MCF 10A (cell line): Measurements from ENCODE around the gene NFRKB. TPM values are rescaled to one million over a fixed set of nuclear protein-coding genes. Genes with fewer than 3 reads are reported as not detected.

ENCODE experiments used
- BruUV-seq: library from RNA; stranded (reverse); fragments of 400-500 nt; replicated peaks from 2 replicates; lab custom pipeline; 2021; lab: Mats Ljungman, UMichigan
- CTCF ChIA-PET: fragments of 300-600 bp; sonication (Branson Sonifier 250); formaldehyde crosslinking; extraction: SDS; loops from one replicate; lab custom pipeline; 2021; ENCODE audit warnings: antibody characterized with exemption, inconsistent platforms; lab: Yijun Ruan, JAX
- POLR2A ChIA-PET: fragments of 300-600, 350-650 bp; sonication (Branson Sonifier 250); formaldehyde crosslinking; extraction: SDS; loops from one replicate; lab custom pipeline; 2020; ENCODE audit warnings: antibody characterized with exemption, inconsistent platforms; lab: Yijun Ruan, JAX
- DNase-seq: peaks from one replicate; pipeline ENCODE4 v3.0.0-alpha.2; 2018; ENCODE audit not compliant: unreplicated experiment
- H3K27ac Mint-ChIP-seq: one replicate; pipeline ENCODE4 v1.8.0; 2022; ENCODE audit warnings: mild to moderate bottlenecking, low read depth, mixed read lengths; ENCODE audit not compliant: unreplicated experiment
- H3K27me3 Mint-ChIP-seq: one replicate; pipeline ENCODE4 v1.8.0; 2022; ENCODE audit warnings: mixed read lengths; ENCODE audit not compliant: insufficient read depth, unreplicated experiment
- H3K36me3 Mint-ChIP-seq: one replicate; pipeline ENCODE4 v1.8.0; 2022; ENCODE audit warnings: mild to moderate bottlenecking, moderate library complexity, mixed read lengths; ENCODE audit not compliant: insufficient read depth, unreplicated experiment
- H3K4me1 Mint-ChIP-seq: one replicate; pipeline ENCODE4 v1.8.0; 2022; ENCODE audit warnings: mixed read lengths; ENCODE audit not compliant: insufficient read depth, unreplicated experiment
- H3K4me3 Mint-ChIP-seq: one replicate; pipeline ENCODE4 v1.8.0; 2022; ENCODE audit warnings: mild to moderate bottlenecking, moderate library complexity, mixed read lengths; ENCODE audit not compliant: unreplicated experiment
- H3K9me3 Mint-ChIP-seq: one replicate; pipeline ENCODE4 v1.8.0; 2022; ENCODE audit warnings: mixed read lengths; ENCODE audit not compliant: unreplicated experiment
- CTCF ChIP-seq: fragments of 200-600 bp; IDR thresholded peaks from one replicate; pipeline ENCODE4 v1.8.0; 2022; ENCODE audit warnings: antibody characterized with exemption, mild to moderate bottlenecking; ENCODE audit not compliant: unreplicated experiment
- intact Hi-C: fragments of 100-400 bp; cut with micrococcal nuclease; formaldehyde crosslinking; loops from 2 replicates; pipeline ENCODE4 v1.14.1; 2022
- total RNA-seq: library from RNA; stranded (reverse); gene quantifications from 2 replicates; pipeline ENCODE4 v1.2.3, GENCODE V29; 2022

Gene NFRKB
- total RNA-seq, 1 experiment from 2014 or later: 34.0 TPM

- H3K36me3 Mint-ChIP-seq: peaks cover 16% of the 10 kb centered on the region
- intact Hi-C loops: no loop called here
- no peaks in the 10 kb centered on the region for H3K27me3 Mint-ChIP-seq
- no peak for DNase-seq
- no peaks in the 10 kb centered on the region for H3K9me3 Mint-ChIP-seq
- no peak for TF ChIP-seq CTCF
- ChIA-PET CTCF (interaction anchor here (1.0 to 1.9 kb wide), 3 partner anchors 50 to 192 kb away, joined by 3 to 8 read pairs (median 4); no protein-coding TSS in a partner anchor), POLR2A (interaction anchor here (0.7 kb wide), 1 partner anchor 983 kb away, joined by 3 read pairs; no protein-coding TSS in a partner anchor)
- H3K4me1 Mint-ChIP-seq: no peaks in the 10 kb centered on the region
- no peak overlapping the region for H3K4me3 Mint-ChIP-seq
- H3K27ac Mint-ChIP-seq: no peak overlapping the region
- no TSS peak for BruUV-seq
Measured at GRCh38 chr11:129939510-129939909, 44.1 kb upstream of the NFRKB start.

GRCh38 chr11:129938764-129939163 lies 43.4 kb upstream of the NFRKB start:
- Mint-ChIP-seq H3K9me3 (no peaks in the 10 kb centered on the region), H3K4me3 (no peak overlapping the region), H3K4me1 (no peaks in the 10 kb centered on the region), H3K27me3 (no peaks in the 10 kb centered on the region), H3K36me3 (peaks cover 11% of the 10 kb centered on the region), H3K27ac (peak overlapping the region; percentile 6)
- ChIA-PET POLR2A (no interaction called here), CTCF (interaction anchor here (1.9 kb wide), 1 partner anchor 193 kb away, joined by 8 read pairs; no protein-coding TSS in a partner anchor)
- intact Hi-C loops: no loop called here
- DNase-seq: no peak
- no peak for TF ChIP-seq CTCF
- BruUV-seq: no TSS peak

GRCh38 chr11:129937592-129938238 lies 42.3 kb upstream of the NFRKB start:
- no peak overlapping the region for H3K4me3 Mint-ChIP-seq
- no peaks in the 10 kb centered on the region for H3K9me3 Mint-ChIP-seq
- DNase-seq: no peak
- H3K4me1 Mint-ChIP-seq: no peaks in the 10 kb centered on the region
- H3K36me3 Mint-ChIP-seq: peaks cover 5% of the 10 kb centered on the region
- ChIA-PET CTCF (interaction anchor here (0.6 to 1.3 kb wide), 2 partner anchors 194 to 208 kb away, joined by 3 read pairs; no protein-coding TSS in a partner anchor), POLR2A (no interaction called here)
- no peak for TF ChIP-seq CTCF
- H3K27ac Mint-ChIP-seq: no peak overlapping the region
- BruUV-seq: no TSS peak
- intact Hi-C loops: no loop called here
- H3K27me3 Mint-ChIP-seq: no peaks in the 10 kb centered on the region

GRCh38 chr11:129935723-129936122 lies 40.3 kb upstream of the NFRKB start:
- Mint-ChIP-seq H3K36me3 (peaks cover 5% of the 10 kb centered on the region), H3K27ac (no peak overlapping the region), H3K4me1 (no peaks in the 10 kb centered on the region), H3K4me3 (no peak overlapping the region), H3K27me3 (no peaks in the 10 kb centered on the region), H3K9me3 (no peaks in the 10 kb centered on the region)
- intact Hi-C loops: no loop called here
- DNase-seq: no peak
- TF ChIP-seq CTCF: no peak
- POLR2A ChIA-PET: interaction anchor here (1.5 kb wide), 1 partner anchor 37 kb away, joined by 4 read pairs; no protein-coding TSS in a partner anchor
- BruUV-seq: no TSS peak
- CTCF ChIA-PET: interaction anchor here (14.8 kb wide), 1 partner anchor 196 kb away, joined by 234 read pairs; no protein-coding TSS in a partner anchor
